ENCODE measurements around the gene CCDC92.
"Not testable (repeated sequence)": the region's sequence is repeated elsewhere in the genome, so short reads cannot be mapped to it uniquely, and the experiment has no call there.

The CCDC92 gene

GRCh38 chr12:123934016-123934620 lies 38.5 kb downstream of the CCDC92 start:
- no peak for DNase-seq

GRCh38 chr12:123933214-123933613 lies 39.4 kb downstream of the CCDC92 start:
- DNase-seq: no peak

- DNase-seq: no peak
Observed at GRCh38 chr12:123931686-123932321, 40.8 kb downstream of the CCDC92 start.

- no peak for DNase-seq
Observed at GRCh38 chr12:123929946-123930583, 42.6 kb downstream of the CCDC92 start.

DNA sequence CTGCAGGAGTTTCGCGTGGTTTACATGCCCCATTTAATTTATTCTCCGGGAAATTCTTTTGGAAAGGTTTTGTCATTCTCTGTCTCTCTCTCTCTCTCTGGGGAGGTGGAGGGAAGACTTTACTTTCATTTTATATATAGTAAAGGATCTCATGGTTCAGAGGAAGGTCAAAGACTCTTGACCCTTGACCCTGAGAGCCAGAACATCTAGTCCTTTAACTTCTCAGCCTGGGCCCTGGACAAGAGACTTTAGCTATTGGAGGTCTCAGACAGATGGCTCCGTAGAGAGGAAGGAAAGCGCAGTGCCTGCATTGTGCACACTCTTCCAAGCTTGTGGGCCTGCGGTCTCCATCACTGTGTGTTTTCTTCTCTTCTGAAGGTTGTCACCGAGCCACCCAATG lies 43.7 kb downstream of the CCDC92 start:
- DNase-seq: no peak

DNA sequence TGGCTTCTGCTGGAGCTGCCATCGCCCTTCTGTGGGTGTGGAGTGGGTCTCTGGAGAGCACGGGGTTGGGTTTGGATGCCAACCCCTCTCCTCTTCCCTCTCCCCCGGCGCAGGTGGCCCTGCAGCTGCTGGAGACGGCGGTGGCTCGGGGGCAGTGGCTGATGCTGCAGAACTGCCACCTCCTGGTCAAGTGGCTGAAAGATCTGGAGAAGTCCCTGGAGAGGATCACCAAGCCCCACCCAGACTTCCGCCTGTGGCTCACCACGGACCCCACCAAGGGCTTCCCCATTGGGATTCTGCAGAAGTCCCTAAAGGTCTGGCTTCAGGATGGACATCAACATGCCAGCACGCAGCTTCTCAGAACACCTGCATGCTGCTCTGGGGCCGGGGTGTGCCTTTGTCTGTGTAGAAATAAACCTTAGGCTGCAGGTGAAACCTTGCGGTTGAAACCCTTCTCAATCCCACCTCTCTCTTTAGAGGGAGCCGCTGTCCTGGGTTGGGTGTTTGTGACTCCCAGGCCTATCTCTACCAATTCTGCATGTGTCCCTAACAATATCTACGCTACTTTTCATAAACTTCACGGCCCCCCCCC lies 44.3 kb downstream of the CCDC92 start:
- peak; percentile 10 for DNase-seq

DNA sequence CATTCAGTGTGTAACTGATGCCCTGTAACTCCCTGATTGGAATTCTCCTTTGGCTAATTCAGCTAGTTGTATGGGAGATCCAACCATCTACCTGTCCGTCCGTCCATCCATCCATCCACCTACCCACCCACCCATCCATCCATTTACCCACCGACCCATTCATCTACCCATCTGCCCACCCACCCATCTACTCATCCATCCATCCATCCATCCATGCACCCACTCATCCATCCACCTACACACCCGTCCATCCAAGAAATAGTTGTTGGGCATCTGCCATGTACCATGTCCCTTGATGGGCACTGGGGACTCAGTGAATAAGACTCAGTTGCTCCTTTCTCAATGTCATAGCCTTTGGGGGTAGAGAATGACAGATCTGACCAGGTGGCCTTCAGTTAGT lies 48.1 kb downstream of the CCDC92 start:
- DNase-seq: no peak

GRCh38 chr12:123923927-123924326 lies 48.7 kb downstream of the CCDC92 start:
- DNase-seq: no peak

GRCh38 chr12:123923038-123923437 lies 49.6 kb downstream of the CCDC92 start:
- DNase-seq: no peak

- no peak for DNase-seq
Observed at GRCh38 chr12:123919980-123920360, 52.7 kb downstream of the CCDC92 start.

GRCh38 chr12:123917337-123917850 lies 55.2 kb downstream of the CCDC92 start:
- DNase-seq: no peak

- no peak for DNase-seq
Observed at GRCh38 chr12:123916729-123917128, 55.9 kb downstream of the CCDC92 start.

- no peak for DNase-seq
Observed at GRCh38 chr12:123914726-123915333, 57.8 kb downstream of the CCDC92 start.

DNA sequence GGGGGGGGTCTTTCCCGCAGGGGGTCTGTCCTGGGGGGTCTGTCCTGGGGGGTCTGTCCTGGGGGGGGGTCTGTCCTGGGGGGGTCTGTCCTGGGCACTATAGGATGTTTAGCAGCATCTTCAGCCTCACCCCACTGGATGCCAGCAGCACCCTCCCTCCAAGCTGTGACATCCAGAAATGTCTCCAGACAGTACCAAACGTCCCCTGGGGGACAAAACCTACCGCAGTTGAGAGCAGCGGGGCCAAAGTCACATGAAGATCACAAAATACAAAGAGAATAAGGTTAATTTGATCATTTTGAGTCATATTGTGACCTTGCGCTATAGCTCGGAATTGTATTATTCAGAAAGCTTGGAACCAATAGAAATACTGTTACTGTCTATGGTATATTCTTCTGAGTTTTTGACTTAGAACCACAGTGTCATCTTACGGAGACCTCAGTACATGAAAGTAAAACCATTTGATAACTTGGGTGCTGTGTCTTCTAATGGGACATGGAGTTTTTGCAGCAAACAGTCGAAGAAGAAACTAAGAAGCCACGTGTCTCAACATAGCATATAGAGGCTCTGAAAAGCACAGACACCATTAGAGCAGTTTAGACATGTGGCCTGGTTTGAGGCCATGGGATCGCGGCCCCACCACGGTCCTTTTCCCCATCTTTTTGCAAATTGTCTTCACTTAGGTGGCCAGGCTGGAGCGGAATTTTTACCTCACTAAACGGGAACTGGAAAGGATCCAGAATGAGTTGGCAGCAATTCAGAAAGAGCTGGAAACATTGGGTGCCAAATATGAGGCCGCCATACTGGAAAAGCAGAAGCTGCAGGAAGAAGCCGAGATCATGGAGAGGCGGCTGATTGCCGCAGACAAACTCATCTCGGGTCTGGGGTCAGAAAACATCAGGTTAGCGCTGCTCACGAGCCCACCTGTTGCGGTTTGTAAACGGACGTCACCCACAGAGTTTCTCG lies 59.9 kb downstream of the CCDC92 start:
- peak; percentile 33 for DNase-seq

DNA sequence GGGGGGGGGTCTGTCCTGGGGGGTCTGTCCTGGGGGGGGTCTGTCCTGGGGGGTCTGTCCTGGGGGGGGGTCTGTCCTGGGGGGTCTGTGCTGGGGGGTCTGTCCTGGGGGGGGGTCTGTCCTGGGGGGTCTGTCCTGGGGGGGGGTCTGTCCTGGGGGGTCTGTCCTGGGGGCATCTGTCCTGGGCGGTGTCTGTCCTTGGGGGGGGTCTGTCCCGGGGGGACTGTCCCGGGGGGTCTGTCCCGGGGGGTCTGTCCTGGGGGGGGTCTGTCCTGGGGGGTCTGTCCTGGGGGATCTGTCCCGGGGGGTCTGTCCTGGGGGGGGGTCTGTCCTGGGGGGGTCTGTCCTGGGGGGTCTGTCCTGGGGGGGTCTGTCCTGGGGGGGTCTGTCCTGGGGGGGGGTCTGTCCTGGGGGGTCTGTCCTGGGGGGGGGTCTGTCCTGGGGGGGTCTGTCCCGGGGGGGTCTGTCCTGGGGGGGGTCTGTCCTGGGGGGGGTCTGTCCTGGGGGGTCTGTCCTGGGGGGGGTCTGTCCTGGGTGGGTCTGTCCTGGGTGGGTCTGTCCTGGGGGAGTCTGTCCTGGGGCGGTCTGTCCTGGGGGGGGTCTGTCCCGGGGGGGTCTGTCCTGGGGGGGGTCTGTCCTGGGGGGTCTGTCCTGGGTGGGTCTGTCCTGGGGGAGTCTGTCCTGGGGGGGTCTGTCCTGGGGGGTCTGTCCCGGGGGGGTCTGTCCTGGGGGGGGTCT lies 60.8 kb downstream of the CCDC92 start:
- not testable (repeated sequence) for DNase-seq

GRCh38 chr12:123910761-123911193 lies 61.9 kb downstream of the CCDC92 start:
- no peak for DNase-seq

DNA sequence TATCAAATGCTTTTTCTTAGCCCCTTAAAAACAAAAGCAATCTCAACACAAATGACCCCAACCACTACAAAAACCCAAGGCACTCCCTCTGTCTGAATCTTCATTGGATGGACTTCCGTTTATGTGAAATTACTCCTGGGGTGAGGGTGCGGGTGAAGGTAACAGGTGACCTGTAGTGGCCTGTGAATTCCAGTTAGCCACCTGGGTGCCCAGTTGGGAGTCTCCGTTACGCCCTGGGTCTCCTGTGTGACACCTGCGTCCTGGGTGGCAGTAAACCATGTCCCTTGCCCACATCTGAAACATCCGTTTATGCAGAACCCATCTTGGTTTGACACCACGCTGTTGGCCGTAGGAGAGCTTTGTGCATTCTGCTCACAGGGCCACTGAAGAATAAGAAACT lies 62.6 kb downstream of the CCDC92 start:
- no peak for DNase-seq

- no peak for DNase-seq
Observed at GRCh38 chr12:123908884-123909725, 63.5 kb downstream of the CCDC92 start.

DNA sequence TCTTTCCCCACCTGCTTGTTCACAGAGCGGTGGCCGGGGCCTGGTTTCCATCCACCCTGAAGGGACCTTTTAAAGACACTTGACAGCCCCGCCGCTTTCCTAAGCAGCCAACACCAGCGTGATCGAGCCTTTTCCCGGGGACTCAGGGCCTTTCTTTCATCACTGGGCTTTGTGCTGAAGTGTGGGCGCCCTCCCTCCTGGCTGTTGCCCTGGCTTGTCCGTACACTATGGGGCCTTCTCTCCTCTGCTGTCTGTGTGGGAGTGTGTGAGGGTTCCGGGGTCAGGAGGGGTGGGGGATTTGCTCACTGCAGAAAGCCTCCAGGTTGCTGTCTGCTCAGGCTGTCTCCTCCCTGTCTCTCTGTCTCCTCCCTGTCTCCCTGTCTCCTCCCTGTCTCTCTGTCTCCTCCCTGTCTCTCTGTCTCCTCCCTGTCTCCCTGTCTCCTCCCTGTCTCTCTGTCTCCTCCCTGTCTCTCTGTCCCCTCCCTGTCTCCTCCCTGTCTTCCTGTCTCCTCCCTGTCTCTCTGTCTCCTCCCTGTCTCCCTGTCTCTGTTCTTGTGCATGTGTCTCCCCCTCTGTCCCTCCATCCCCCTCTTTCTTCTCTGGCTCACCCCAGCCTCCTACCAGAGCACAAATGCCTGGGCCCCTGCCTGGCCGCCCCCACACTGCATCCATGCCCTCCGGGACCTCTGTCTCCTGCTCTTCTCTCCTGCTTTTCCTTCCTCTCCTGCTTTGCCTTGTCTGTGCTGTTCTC lies 64.7 kb downstream of the CCDC92 start:
- DNase-seq: no peak

Measured in NCI-H2029 (cell line).